ENCODE results near the gene PRF1.

DNA sequence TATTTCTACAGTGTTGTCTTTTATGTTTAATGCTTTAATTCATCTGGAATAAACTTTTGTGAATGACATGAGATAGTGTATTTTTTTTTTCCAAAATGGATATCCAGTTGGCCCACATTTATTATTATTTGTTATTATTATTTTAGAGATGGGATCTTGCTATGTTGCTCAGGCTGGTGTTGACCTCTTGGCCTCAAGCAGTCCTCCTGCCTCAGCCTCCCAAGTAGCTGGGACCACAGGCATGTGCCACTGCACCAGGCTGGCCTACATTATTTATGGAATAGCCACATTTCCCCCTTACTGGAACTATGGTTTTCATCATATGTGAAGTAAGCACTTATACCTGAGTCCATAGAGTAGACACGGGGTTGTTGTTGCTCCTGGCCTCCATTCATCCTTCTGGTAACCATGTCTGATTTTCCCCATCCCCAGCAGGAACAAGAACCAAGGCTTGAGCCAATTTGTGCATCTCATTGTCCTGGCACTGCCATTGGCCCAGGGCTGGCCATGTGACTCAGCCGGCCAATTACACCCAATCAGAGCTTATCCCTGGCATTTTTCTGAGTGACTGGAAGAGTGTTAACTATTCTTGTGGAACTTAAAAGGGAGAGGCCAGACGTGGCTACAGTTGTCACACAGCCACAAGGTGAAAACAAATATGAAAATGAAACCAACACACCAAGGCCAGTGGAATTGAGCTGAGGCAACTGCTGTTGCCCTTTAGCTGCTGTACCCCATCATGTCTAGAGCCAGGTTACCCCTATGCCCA, 23.1 kb downstream of the PRF1 start:
- TF ChIP-seq, protein P1, sequence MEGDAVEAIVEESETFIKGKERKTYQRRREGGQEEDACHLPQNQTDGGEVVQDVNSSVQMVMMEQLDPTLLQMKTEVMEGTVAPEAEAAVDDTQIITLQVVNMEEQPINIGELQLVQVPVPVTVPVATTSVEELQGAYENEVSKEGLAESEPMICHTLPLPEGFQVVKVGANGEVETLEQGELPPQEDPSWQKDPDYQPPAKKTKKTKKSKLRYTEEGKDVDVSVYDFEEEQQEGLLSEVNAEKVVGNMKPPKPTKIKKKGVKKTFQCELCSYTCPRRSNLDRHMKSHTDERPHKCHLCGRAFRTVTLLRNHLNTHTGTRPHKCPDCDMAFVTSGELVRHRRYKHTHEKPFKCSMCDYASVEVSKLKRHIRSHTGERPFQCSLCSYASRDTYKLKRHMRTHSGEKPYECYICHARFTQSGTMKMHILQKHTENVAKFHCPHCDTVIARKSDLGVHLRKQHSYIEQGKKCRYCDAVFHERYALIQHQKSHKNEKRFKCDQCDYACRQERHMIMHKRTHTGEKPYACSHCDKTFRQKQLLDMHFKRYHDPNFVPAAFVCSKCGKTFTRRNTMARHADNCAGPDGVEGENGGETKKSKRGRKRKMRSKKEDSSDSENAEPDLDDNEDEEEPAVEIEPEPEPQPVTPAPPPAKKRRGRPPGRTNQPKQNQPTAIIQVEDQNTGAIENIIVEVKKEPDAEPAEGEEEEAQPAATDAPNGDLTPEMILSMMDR (IDR thresholded peaks at IDR 0.05; ENCODE audit: low read depth, low read length) = no peak
- no peak for TF ChIP-seq EZH2phosphoT487 (IDR thresholded peaks at IDR 0.05; ENCODE audit: low read depth)
